ENCODE measurements around the gene TNFAIP1. TPM values are rescaled to one million over a fixed set of nuclear protein-coding genes. Genes with fewer than 3 reads are reported as not detected.
"Not testable (repeated sequence)": the region's sequence is repeated elsewhere in the genome, so short reads cannot be mapped to it uniquely, and the experiment has no call there.

The TNFAIP1 gene, protein sequence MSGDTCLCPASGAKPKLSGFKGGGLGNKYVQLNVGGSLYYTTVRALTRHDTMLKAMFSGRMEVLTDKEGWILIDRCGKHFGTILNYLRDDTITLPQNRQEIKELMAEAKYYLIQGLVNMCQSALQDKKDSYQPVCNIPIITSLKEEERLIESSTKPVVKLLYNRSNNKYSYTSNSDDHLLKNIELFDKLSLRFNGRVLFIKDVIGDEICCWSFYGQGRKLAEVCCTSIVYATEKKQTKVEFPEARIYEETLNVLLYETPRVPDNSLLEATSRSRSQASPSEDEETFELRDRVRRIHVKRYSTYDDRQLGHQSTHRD
- total RNA-seq: 10 to 100 TPM; 18.2 to 67.1 (median 38.4) TPM

DNA sequence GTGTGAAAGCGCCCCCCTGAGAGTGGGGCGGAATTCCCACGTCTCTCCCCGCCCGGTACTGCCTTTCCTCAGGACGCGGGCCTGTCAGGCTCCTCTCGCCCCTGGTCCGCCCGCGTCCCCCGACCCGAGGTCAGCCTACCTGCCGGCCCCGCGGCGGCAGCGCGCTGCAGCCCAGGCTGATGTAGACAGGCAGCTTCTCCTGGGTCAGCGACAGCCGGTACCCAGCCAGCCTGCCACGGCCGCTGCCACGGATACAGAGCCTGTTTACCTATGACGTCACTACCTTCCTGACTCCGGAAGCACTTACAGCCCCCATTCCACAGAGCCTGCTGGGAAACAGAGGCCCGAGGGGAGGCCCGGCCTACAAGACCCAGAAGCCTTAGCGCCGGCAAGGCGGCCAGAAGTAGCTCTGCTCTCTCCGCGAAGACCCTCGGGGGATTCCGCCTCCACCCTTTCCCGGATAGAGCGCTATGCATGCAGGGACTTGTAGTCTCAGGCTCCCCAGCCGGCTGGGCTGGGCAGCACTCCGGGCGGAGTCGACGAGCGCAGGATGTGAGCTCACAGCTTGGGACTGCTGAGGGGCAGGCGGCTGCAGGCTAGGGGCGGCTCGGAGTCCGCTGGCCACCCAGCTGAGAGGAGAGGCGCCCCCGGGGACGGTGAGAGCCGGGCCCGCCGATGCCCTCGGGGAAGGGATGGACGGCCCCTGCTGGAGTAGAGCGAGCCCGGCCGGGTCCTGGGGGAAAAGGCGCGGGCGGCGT is at the start of gene TNFAIP1, which contains the start of gene IFT20:
TNFAIP1 (plus strand) TSS at position 561 of the 758 bp plus-strand sequence. CDS start 3,761 bp downstream, outside the sequence.
IFT20 (minus strand) TSS at position 272 of the 758 bp plus-strand sequence. CDS start 3,487 bp downstream, outside the sequence.
- peaks cover 6 to 16% of the 10 kb centered on the region in 2 donors for H3K4me1 ChIP-seq
- intact Hi-C loops (cut with DNase I; ENCODE audit: low total_unique reads): no loop called here
- no peaks in the 10 kb centered on the region for H3K9me3 ChIP-seq

DNA sequence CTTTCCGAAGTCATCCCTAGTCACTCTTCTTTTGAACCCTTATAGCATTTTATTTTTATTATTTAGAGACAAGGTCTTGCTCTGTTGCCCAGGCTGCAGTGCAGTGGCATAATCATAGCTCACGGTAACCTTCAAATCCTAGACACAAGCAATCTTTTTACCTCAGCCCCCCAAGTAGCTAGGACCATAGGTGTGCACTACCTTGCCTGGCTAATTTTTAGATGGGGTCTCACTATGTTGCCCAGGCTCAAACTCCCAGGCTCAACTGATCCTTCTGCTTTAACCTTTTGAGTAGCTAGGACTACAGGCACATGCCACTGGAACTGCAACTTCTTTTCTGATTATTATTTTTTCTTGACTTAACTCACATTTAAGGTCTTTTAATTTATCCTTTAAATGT is 49.6 kb upstream of the TNFAIP1 start:
- intact Hi-C loops (cut with DNase I; ENCODE audit: low total_unique reads): no loop called here
- no peaks in the 10 kb centered on the region for H3K27me3 ChIP-seq
- TF ChIP-seq, protein P1, sequence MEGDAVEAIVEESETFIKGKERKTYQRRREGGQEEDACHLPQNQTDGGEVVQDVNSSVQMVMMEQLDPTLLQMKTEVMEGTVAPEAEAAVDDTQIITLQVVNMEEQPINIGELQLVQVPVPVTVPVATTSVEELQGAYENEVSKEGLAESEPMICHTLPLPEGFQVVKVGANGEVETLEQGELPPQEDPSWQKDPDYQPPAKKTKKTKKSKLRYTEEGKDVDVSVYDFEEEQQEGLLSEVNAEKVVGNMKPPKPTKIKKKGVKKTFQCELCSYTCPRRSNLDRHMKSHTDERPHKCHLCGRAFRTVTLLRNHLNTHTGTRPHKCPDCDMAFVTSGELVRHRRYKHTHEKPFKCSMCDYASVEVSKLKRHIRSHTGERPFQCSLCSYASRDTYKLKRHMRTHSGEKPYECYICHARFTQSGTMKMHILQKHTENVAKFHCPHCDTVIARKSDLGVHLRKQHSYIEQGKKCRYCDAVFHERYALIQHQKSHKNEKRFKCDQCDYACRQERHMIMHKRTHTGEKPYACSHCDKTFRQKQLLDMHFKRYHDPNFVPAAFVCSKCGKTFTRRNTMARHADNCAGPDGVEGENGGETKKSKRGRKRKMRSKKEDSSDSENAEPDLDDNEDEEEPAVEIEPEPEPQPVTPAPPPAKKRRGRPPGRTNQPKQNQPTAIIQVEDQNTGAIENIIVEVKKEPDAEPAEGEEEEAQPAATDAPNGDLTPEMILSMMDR (IDR thresholded peaks at IDR 0.05): no peak
- no peak for TF ChIP-seq POLR2A (IDR thresholded peaks at IDR 0.05)
- no peaks in the 10 kb centered on the region for H3K4me1 ChIP-seq
- DNase-seq: no peak
- no peaks in the 10 kb centered on the region for H3K9me3 ChIP-seq
- no peak overlapping the region for H3K4me3 ChIP-seq
- no peaks in the 10 kb centered on the region for H3K36me3 ChIP-seq
- no peak overlapping the region for H3K27ac ChIP-seq

More for the DNA sequence above, at the start of gene TNFAIP1, which contains the start of gene IFT20:
- H3K36me3 ChIP-seq: no peaks in the 10 kb centered on the region
- H3K27ac ChIP-seq: peak within 1 kb of the TSS; percentile 89 to 96
- peak within 1 kb of the TSS; percentile 98 to 99 for H3K4me3 ChIP-seq
- TF ChIP-seq, protein P1 (IDR thresholded peaks at IDR 0.05): peak in 2 of 4 experiments; percentile 16 to 38
- peak; percentile 87 to 98 for TF ChIP-seq POLR2A (IDR thresholded peaks at IDR 0.05)
- H3K27me3 ChIP-seq: no peaks in the 10 kb centered on the region
- peak; percentile 98 to 99 for DNase-seq

DNA sequence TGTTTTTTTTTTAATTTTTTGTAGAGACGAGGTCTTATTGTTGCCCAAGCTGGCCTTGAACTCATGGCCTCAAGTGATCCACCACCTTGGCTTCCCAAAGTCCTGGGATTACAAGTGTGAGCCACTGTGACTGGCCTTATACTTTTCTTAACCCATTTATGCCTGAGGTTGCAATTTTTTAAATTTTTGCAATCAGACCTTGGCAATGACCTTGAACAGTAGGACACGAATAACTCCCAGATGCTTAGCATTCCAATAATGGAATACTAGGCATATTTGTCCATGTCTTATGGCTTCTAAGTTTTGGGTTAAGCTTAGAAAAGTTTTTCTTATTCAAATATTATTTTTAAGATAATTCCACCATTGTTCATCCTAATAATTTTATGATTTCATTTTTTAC is 44.9 kb upstream of the TNFAIP1 start:
- TF ChIP-seq, protein P1 (IDR thresholded peaks at IDR 0.05): no peak
- no peak for TF ChIP-seq POLR2A (IDR thresholded peaks at IDR 0.05)
- Histone ChIP-seq H3K4me3 (no peak overlapping the region), H3K36me3 (no peaks in the 10 kb centered on the region), H3K27ac (no peak overlapping the region), H3K27me3 (no peaks in the 10 kb centered on the region), H3K4me1 (no peaks in the 10 kb centered on the region), H3K9me3 (no peaks in the 10 kb centered on the region)
- intact Hi-C loops (cut with DNase I; ENCODE audit: low total_unique reads): no loop called here
- DNase-seq: no peak

DNA sequence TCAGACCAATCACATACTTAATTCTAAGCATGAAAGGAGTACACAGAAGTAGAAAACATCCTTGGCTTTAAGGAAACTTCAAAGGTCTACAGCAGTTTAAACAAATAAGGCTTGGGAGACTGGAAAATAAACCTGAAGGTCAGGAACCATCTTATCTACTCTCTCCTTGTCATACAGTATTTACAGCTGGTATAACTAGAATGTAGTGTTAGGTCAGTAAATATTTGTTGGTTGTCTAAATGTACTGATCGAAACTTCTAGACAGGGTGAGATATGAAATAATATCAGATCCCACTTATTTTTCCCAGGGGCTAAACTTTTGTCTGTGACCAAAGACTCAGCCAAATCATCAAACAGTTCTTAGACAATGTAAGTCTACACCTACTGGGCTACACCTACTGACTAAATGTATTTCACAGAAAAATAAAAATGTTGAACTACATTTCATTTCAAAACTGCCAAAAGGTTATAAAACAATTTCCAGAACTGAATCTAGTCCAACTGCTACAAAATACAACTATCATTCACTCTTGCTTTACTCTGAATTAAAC is 43.7 kb upstream of the TNFAIP1 start:
- intact Hi-C loops (cut with DNase I; ENCODE audit: low total_unique reads): no loop called here
- no peak for DNase-seq
- no peak for TF ChIP-seq POLR2A (IDR thresholded peaks at IDR 0.05)
- TF ChIP-seq, protein P1 (IDR thresholded peaks at IDR 0.05): no peak

DNA sequence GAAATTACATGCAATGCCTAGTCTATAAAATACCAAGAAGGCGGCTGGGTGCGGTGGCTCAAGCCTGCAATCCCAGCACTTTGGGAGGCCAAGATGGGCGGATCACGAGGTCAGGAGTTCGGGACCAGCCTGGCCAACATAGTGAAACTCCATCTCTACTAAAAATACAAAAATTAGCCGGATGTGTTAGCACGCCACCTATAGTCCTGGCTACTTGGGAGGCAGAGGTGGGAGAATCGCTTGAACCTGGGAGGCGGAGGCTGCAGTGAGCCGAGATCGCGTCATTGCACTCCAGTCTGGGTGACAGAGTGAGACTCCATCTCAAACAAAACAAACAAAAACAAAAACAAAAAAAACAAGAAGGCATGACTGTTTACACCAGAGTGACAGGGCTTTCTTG is 42.7 kb upstream of the TNFAIP1 start:
- DNase-seq; H3K4me1 ChIP-seq; H3K36me3 ChIP-seq; H3K27me3 ChIP-seq; H3K9me3 ChIP-seq; intact Hi-C loops (cut with DNase I; ENCODE audit: low total_unique reads); H3K4me3 ChIP-seq; H3K27ac ChIP-seq: not testable (repeated sequence)

More for the DNA sequence above, 43.7 kb upstream of the TNFAIP1 start:
- no peak overlapping the region for H3K27ac ChIP-seq
- no peak overlapping the region for H3K4me3 ChIP-seq
- H3K9me3 ChIP-seq: no peaks in the 10 kb centered on the region
- no peaks in the 10 kb centered on the region for H3K36me3 ChIP-seq
- H3K27me3 ChIP-seq: no peaks in the 10 kb centered on the region
- no peaks in the 10 kb centered on the region for H3K4me1 ChIP-seq
